ENCODE data around the gene BMPER.

DNA sequence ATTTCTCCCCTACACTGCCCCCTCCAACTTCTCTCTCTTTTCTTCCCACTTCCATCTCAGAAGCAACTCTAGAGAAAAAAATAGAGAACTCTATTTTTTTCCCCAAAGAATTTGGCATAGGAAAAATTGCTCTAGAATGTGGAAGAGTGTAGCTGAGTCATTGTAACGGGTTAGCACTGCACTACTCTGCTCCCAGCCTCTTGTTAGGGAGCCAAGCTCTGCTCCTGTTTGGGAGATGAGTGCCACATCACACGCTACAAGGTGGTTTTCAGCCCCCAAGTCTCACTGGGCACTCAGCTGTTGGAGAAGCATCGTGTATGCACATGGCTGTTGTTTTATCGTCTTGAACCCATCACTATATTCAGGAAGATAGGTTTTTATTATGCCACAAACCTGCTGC lies 136.4 kb downstream of the BMPER start:
- TF ChIP-seq, protein P1, sequence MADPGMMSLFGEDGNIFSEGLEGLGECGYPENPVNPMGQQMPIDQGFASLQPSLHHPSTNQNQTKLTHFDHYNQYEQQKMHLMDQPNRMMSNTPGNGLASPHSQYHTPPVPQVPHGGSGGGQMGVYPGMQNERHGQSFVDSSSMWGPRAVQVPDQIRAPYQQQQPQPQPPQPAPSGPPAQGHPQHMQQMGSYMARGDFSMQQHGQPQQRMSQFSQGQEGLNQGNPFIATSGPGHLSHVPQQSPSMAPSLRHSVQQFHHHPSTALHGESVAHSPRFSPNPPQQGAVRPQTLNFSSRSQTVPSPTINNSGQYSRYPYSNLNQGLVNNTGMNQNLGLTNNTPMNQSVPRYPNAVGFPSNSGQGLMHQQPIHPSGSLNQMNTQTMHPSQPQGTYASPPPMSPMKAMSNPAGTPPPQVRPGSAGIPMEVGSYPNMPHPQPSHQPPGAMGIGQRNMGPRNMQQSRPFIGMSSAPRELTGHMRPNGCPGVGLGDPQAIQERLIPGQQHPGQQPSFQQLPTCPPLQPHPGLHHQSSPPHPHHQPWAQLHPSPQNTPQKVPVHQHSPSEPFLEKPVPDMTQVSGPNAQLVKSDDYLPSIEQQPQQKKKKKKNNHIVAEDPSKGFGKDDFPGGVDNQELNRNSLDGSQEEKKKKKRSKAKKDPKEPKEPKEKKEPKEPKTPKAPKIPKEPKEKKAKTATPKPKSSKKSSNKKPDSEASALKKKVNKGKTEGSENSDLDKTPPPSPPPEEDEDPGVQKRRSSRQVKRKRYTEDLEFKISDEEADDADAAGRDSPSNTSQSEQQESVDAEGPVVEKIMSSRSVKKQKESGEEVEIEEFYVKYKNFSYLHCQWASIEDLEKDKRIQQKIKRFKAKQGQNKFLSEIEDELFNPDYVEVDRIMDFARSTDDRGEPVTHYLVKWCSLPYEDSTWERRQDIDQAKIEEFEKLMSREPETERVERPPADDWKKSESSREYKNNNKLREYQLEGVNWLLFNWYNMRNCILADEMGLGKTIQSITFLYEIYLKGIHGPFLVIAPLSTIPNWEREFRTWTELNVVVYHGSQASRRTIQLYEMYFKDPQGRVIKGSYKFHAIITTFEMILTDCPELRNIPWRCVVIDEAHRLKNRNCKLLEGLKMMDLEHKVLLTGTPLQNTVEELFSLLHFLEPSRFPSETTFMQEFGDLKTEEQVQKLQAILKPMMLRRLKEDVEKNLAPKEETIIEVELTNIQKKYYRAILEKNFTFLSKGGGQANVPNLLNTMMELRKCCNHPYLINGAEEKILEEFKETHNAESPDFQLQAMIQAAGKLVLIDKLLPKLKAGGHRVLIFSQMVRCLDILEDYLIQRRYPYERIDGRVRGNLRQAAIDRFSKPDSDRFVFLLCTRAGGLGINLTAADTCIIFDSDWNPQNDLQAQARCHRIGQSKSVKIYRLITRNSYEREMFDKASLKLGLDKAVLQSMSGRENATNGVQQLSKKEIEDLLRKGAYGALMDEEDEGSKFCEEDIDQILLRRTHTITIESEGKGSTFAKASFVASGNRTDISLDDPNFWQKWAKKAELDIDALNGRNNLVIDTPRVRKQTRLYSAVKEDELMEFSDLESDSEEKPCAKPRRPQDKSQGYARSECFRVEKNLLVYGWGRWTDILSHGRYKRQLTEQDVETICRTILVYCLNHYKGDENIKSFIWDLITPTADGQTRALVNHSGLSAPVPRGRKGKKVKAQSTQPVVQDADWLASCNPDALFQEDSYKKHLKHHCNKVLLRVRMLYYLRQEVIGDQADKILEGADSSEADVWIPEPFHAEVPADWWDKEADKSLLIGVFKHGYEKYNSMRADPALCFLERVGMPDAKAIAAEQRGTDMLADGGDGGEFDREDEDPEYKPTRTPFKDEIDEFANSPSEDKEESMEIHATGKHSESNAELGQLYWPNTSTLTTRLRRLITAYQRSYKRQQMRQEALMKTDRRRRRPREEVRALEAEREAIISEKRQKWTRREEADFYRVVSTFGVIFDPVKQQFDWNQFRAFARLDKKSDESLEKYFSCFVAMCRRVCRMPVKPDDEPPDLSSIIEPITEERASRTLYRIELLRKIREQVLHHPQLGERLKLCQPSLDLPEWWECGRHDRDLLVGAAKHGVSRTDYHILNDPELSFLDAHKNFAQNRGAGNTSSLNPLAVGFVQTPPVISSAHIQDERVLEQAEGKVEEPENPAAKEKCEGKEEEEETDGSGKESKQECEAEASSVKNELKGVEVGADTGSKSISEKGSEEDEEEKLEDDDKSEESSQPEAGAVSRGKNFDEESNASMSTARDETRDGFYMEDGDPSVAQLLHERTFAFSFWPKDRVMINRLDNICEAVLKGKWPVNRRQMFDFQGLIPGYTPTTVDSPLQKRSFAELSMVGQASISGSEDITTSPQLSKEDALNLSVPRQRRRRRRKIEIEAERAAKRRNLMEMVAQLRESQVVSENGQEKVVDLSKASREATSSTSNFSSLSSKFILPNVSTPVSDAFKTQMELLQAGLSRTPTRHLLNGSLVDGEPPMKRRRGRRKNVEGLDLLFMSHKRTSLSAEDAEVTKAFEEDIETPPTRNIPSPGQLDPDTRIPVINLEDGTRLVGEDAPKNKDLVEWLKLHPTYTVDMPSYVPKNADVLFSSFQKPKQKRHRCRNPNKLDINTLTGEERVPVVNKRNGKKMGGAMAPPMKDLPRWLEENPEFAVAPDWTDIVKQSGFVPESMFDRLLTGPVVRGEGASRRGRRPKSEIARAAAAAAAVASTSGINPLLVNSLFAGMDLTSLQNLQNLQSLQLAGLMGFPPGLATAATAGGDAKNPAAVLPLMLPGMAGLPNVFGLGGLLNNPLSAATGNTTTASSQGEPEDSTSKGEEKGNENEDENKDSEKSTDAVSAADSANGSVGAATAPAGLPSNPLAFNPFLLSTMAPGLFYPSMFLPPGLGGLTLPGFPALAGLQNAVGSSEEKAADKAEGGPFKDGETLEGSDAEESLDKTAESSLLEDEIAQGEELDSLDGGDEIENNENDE (IDR thresholded peaks at IDR 0.05; ENCODE audit: insufficient replicate concordance, low read length) = no peak
- TF ChIP-seq CHD1 (IDR thresholded peaks at IDR 0.05; ENCODE audit: low read depth, low read length) = no peak
- no peak for TF ChIP-seq YY1 (IDR thresholded peaks at IDR 0.05; ENCODE audit: low read depth, low read length)
- TF ChIP-seq, protein P2, sequence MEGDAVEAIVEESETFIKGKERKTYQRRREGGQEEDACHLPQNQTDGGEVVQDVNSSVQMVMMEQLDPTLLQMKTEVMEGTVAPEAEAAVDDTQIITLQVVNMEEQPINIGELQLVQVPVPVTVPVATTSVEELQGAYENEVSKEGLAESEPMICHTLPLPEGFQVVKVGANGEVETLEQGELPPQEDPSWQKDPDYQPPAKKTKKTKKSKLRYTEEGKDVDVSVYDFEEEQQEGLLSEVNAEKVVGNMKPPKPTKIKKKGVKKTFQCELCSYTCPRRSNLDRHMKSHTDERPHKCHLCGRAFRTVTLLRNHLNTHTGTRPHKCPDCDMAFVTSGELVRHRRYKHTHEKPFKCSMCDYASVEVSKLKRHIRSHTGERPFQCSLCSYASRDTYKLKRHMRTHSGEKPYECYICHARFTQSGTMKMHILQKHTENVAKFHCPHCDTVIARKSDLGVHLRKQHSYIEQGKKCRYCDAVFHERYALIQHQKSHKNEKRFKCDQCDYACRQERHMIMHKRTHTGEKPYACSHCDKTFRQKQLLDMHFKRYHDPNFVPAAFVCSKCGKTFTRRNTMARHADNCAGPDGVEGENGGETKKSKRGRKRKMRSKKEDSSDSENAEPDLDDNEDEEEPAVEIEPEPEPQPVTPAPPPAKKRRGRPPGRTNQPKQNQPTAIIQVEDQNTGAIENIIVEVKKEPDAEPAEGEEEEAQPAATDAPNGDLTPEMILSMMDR (IDR thresholded peaks at IDR 0.05; ENCODE audit: control extremely low read depth in 1 of 3, insufficient read depth in 1 of 3, low read depth in 1 of 3, low read length in 3 of 3) = no peak
- TF ChIP-seq CHD2 (IDR thresholded peaks at IDR 0.05; ENCODE audit: low read length) = no peak
- TF ChIP-seq TAF7 (optimal IDR thresholded peaks at IDR 0.05; ENCODE audit: borderline replicate concordance, low read depth, low read length) = no peak
- TF ChIP-seq, protein P3, sequence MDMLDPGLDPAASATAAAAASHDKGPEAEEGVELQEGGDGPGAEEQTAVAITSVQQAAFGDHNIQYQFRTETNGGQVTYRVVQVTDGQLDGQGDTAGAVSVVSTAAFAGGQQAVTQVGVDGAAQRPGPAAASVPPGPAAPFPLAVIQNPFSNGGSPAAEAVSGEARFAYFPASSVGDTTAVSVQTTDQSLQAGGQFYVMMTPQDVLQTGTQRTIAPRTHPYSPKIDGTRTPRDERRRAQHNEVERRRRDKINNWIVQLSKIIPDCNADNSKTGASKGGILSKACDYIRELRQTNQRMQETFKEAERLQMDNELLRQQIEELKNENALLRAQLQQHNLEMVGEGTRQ (IDR thresholded peaks at IDR 0.05; ENCODE audit: low read length) = no peak
- no peak for TF ChIP-seq TAF1 (IDR thresholded peaks at IDR 0.05; ENCODE audit: low read depth, low read length)
- TF ChIP-seq PHF8 (conservative IDR thresholded peaks at IDR 0.05; ENCODE audit: low read depth, low read length) = no peak
- TF ChIP-seq SP1 (IDR thresholded peaks at IDR 0.05; ENCODE audit: low read depth, low read length) = no peak

Data from H1 (cell line).